Measurements from ENCODE around the gene MPPE1.

DNA sequence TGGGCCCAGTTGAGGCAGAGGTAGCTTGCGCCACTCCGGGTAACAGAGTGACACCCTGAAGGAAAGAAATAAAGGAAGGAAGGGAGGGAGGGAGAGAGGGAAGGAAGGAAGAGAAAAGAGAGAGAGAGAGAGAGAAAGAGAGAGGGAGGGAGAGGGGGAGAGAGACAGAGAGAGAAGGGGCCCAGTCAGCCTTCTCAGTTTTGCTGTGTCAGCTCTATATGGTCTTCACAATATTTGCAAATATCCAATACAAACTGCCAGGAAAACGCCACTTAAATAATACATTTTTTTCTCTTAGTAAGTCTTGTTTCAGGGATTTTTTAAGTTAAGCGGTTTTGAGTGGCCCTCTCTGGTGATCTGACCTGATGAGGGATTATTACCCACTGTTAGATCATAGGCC is 62.5 kb downstream of the MPPE1 start:
- no peak for TF ChIP-seq RARB (CRISPR knock-in tag; IDR thresholded peaks at IDR 0.05)
- TF ChIP-seq, protein P1, sequence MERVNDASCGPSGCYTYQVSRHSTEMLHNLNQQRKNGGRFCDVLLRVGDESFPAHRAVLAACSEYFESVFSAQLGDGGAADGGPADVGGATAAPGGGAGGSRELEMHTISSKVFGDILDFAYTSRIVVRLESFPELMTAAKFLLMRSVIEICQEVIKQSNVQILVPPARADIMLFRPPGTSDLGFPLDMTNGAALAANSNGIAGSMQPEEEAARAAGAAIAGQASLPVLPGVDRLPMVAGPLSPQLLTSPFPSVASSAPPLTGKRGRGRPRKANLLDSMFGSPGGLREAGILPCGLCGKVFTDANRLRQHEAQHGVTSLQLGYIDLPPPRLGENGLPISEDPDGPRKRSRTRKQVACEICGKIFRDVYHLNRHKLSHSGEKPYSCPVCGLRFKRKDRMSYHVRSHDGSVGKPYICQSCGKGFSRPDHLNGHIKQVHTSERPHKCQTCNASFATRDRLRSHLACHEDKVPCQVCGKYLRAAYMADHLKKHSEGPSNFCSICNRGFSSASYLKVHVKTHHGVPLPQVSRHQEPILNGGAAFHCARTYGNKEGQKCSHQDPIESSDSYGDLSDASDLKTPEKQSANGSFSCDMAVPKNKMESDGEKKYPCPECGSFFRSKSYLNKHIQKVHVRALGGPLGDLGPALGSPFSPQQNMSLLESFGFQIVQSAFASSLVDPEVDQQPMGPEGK (CRISPR knock-in tag; IDR thresholded peaks at IDR 0.05; ENCODE audit: borderline replicate concordance): no peak
- TF ChIP-seq ZC3H10 (CRISPR knock-in tag; IDR thresholded peaks at IDR 0.05): no peak
- TF ChIP-seq ARNTL (CRISPR knock-in tag; IDR thresholded peaks at IDR 0.05; ENCODE audit: borderline replicate concordance, low read depth): no peak
- TF ChIP-seq POU6F1 (CRISPR knock-in tag; IDR thresholded peaks at IDR 0.05; ENCODE audit: borderline replicate concordance, low read depth): no peak
- TF ChIP-seq ESRRG (CRISPR knock-in tag; IDR thresholded peaks at IDR 0.05): no peak
- no peak for TF ChIP-seq ZNF8 (CRISPR knock-in tag; IDR thresholded peaks at IDR 0.05)
- no peak for TF ChIP-seq TOX (CRISPR knock-in tag; IDR thresholded peaks at IDR 0.05; ENCODE audit: borderline replicate concordance)
- no peak for TF ChIP-seq CSRNP3 (CRISPR knock-in tag; IDR thresholded peaks at IDR 0.05)
- TF ChIP-seq, protein P2, sequence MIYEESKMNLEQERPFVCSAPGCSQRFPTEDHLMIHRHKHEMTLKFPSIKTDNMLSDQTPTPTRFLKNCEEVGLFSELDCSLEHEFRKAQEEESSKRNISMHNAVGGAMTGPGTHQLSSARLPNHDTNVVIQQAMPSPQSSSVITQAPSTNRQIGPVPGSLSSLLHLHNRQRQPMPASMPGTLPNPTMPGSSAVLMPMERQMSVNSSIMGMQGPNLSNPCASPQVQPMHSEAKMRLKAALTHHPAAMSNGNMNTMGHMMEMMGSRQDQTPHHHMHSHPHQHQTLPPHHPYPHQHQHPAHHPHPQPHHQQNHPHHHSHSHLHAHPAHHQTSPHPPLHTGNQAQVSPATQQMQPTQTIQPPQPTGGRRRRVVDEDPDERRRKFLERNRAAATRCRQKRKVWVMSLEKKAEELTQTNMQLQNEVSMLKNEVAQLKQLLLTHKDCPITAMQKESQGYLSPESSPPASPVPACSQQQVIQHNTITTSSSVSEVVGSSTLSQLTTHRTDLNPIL (CRISPR knock-in tag; IDR thresholded peaks at IDR 0.05; ENCODE audit: low read depth): no peak
- TF ChIP-seq BACH2 (CRISPR knock-in tag; IDR thresholded peaks at IDR 0.05; ENCODE audit: borderline replicate concordance): no peak
- TF ChIP-seq TCF4 (CRISPR knock-in tag; IDR thresholded peaks at IDR 0.05; ENCODE audit: borderline replicate concordance): no peak
- TF ChIP-seq ZFP30 (CRISPR knock-in tag; IDR thresholded peaks at IDR 0.05): no peak
